Gastrocnemius medialis (tissue), 4 donors: ENCODE measurements around the gene UBE3A.

Experiments
- CTCF ChIP-seq, 5 experiments: fragments of 450-650 bp in 3 of 5; fragments of 200-600 bp in 2 of 5; sonication (generic) in 2 of 5; IDR thresholded peaks in 4 of 5; conservative IDR thresholded peaks in 1 of 5; 1 replicate in 4 of 5; 2 replicates in 1 of 5; pipeline ENCODE4 v1.5.1; 2016 to 2019; ENCODE audit warnings: antibody characterized with exemption in 5 of 5, mild to moderate bottlenecking in 3 of 5, moderate library complexity in 3 of 5
- POLR2A ChIP-seq, 2 donors: fragments of 450-650 bp; IDR thresholded peaks; one replicate each; pipeline ENCODE4 v1.6.1; 2017; ENCODE audit warnings: antibody characterized with exemption in 2 of 2, mild to moderate bottlenecking in 2 of 2, moderate library complexity in 2 of 2

GRCh38 chr15:25368850-25369249 lies 70.0 kb downstream of the UBE3A start:
- TF ChIP-seq CTCF (IDR thresholded peaks at IDR 0.05 in 4 of 5, conservative IDR thresholded peaks at IDR 0.05 in 1 of 5) (no peak), POLR2A (IDR thresholded peaks at IDR 0.05) (no peak)
